NCI-H2196 (cell line): ENCODE data around the gene MAT2A.
"Not testable (repeated sequence)": the region's sequence is repeated elsewhere in the genome, so short reads cannot be mapped to it uniquely, and the experiment has no call there.

Experiments
- DNase-seq: peaks from one replicate; lab custom pipeline; 2025; ENCODE audit not compliant: unreplicated experiment; lab: John Stamatoyannopoulos, UW

MAT2A gene

DNA sequence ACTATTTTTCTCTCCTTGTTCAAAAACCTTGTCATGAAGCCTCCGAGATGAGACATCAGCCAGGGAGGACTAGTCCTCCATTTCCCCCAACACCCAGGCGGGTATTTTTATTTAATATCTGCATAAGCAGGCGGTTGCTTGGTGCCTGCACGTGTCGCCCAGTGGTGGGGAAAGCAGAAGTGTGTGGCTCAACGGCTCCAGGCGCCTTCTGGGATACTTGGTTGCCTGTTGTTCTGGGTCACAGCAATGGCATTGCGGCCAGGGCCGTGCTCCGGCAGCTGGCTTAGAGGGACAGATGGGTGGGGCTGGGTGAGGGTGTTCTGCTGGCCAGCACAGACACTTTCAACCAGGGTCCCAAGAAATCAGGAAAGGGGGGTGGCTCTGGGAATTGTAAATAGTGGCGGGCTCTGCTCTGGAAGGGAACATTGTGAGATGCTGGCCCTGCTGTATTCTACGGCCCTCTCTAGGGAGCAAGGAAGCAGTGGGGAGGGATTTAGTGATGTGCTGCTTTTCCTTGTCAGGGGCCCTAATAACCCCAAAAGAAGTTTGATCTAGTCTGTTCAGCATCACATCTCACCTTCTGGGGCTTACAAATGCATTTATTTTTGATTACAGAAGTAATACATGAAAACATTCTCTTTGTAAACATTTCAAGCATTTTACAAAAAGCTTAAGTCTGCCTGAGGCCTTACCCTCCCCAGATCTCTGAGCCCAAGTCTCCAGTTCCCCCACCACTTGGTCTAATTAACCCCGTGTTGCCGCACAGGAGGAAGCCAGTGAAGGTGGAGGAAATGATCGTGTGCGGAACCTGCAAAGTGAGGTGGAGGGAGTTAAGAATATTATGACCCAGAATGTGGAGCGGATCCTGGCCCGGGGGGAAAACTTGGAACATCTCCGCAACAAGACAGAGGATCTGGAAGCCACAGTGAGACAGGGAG, 39.5 kb downstream of the MAT2A start:
- no peak for DNase-seq

DNA sequence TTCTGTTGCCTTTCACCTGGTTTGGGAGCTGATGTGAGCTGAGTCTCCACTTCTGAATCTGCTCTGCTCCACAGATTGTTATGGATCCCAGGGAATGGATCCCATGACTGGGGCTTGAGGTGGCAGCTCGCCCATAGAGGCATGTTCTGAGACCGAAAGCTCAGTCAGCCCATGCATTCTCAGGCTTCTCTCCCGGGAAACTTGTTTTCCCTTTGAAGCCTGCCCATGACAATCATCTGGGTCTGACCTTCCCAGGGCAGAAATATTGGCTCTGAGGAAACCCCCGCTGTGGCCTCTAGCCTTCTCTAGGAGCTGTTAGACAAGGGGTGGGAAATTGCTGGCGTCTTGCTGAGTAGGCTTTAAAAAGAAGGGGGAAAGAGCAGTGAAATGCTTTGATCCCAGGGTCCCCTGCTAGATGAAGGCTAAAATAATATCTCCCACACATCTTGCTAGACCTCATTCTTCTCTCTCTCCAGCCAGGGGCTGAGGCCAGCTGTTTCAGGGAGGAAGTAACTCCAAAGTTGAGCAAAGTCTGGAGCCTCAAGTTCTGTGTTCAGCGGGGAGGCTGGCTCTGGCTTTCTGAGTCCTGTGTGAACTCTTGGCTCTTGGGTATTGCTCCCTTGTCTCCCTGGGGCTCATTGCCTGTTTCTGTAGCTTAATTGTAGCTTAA, 40.4 kb downstream of the MAT2A start:
- no peak for DNase-seq

DNA sequence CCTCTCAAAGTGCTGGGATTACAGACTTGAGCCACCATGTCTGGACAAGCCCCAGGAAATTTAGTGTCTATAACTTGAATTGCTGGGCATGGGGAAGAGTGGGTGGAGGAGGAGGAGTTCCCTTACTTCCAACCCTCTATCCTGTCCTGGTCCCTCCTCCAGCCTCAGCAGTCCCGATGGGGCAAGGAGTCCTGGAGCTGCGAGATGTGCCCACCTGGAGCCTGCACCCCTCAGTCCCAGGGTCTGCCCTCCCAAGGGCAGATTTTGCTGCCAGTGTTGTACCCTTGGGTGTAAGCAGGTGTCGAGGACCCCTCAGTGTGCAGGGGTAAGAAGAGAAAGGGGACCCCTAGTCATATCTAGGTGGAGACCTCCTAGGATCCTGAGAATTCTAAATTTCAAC, 41.2 kb downstream of the MAT2A start:
- no peak for DNase-seq

DNA sequence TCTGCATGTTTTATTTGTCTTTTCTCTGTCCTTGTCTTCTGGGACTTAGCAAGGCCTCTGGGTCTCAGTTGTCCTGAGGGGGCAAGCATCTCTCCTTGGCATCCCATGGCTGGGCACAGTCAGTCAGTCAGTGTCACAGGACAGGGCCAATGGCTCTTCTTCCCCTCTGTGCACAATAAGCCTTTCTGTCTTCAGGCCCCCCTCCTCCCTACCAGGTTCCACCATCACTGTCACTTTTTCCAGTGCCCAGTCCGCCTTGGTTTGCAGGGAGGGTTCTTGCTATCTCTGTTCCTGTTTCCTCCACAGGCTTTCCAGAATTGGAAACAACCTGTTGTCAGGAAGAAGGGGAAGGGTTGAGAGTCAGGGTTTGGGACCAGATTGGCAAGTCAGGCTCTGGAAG, 43.5 kb downstream of the MAT2A start:
- DNase-seq: no peak

DNA sequence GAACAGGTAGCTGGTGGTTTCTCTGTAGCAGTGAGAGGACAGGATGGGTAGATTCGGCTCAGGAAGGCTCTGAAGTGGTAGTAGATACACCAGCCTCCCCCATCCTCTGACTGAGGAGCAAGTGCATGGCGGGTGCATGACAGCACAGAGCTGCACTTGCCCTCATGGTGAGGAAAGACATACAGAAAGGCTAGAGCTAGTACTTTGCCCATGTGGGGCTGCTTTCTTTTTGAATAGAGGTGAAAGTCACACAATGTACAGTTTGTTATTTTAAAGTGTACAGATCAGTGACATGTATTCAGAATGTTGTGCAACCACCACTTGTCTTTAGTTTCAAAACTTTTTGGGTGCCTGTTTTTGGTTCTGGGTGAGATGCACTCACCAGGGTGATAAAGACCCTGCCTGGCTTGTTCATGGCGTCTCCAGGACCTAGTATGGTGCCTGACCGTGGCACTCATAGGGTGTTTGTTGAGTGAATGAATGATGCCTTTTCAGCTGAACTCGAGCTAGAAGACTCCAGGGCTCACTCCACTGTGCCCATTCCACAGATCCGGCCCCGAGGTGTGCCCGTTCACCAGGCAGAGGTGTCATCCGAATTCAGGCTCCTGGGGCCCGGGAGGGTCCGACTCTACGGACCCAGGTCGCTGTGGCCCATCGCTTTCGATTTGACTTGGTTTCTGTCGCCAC, 44.8 kb downstream of the MAT2A start:
- DNase-seq: no peak

DNA sequence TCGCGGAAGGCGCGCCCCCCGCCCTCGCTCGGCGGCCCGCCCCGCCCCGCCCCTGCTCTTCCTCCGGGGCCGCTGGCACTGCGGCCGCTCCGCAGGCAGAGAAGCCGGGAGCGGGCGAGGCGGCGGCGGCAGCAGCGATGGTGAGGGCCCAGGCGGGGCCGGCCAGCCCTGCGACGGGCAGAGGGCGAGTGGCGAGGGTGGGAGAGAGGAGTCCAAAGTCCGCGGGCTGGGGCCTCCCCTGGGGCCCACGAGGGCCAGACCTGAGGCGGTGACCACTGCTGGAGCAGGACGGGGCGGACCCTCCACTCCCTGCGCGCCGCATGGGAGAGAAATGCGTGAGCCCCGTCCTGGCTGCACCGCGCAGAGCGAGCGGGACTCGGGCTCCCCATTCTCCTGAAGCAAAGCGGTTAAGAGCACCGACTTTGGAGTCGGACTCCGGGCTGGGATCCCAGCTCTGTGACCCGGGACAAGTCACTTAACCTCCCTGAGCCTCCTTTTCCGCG, 45.4 kb downstream of the MAT2A start, which contains the start of gene VAMP5:
Gene VAMP5 (plus strand): TSS at position 78 of the 503 bp plus-strand sequence. CDS start 60 bp downstream, at position 138.
- DNase-seq: no peak

DNA sequence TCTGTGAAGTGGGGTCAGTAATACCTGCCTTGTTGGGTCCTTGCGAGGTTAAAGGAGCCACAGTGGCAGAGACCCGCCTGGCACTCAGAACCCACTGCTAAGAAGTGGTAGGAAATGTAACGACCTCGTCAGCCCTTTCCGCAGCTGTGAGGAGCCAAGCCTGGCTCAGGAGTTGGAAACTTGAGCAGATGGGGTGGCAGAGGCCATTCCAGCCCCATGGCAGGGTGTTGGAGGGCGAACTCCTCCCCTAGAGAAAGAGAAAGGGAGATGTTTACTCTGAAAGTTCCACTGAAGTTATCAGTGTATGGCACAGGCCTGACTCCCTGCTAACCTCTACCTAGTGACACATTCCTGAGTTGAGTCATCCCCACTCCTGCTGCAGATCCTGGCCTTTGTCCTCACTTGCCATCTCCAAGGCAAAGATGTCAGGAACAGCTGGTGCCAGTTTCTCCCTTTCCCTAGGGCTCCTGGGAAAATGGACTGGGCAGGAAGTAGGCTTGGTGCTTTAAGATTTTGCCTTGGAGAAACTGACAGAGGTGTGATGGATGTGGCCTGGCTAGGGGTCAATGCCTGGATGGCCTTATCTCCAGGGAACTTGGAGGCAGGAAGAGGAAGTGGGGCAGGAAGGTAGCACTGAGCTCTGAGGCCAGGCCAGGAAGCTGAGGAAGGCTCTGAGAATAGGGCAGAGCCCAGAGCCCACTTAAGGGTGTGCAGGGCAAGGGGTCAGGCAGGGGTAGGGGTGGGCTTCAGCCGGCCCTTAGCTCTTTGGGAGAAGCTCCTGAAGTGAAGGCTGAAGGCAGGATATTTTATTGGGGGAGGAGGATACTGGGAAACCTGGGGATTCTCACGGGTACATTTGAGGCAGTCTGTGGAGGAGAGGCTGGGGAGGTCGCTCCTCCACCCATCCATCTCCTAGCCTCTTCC, 46.2 kb downstream of the MAT2A start:
- no peak for DNase-seq

GRCh38 chr2:85585781-85586105, 46.8 kb downstream of the MAT2A start:
- DNase-seq: no peak

- no peak for DNase-seq
Observed at GRCh38 chr2:85588236-85588635, 49.3 kb downstream of the MAT2A start.

- DNase-seq: no peak
Observed at GRCh38 chr2:85588645-85589044, 49.7 kb downstream of the MAT2A start.

DNA sequence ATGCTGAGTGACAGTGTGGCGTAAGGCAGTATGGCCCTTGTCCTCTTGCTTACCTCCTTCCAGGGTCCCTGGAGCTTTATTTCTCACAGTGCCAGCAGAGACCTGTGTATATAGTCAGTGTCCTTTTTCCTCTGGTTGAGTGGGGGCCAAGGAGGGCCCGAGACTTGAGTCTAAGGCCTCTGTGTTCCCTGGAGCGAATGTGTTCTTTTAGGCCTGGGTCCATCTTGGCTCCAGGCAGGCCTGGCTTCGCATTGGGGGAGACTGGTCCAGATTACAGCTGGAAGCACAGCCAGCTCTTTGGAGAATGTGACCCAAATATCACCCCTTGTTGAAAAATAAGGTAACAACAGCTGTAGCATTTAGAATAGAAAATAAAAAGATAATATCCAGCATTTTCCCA, 50.2 kb downstream of the MAT2A start:
- no peak for DNase-seq

DNA sequence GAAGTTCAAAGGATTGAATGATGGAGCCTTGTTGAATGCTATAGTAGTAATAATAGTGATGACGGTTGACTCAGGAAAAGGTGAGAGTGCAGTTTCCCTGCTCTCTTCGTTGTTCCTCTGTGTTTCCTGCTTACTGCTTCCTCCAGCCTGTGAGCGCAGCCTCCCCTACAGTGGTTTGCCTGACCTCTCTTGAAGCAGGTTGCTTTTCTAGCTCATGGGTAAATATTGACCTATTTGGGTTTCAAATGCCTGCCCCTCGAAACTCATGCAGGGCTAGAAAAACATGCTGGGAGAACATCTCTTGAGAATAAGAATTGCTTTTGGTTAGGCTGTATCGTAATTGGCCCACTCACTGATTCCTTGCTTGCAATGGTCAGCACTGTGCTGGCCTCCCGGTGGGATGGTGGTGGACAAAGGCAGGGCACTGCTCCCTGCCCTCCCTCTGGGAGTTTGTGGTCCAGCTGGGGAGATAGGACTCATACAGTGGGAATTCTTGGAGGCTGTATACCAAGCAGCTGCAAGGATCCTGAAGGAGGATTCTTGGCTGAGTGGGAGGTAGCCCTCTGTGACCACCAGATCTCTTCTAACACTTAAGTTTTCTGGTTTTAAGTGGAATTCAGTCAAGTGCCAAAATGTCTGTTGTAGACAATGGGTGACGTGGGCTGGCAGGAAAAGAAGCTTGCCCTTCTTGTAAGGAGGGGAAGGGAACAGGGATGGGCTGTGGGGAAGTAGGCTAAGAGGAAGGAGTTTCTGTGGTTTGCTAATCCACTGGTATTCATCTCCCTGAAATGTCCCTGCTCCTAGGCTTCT, 51.2 kb downstream of the MAT2A start:
- no peak for DNase-seq

GRCh38 chr2:85590950-85591349, 52.0 kb downstream of the MAT2A start:
- no peak for DNase-seq

- DNase-seq: no peak
Observed at GRCh38 chr2:85591563-85591962, 52.6 kb downstream of the MAT2A start.

DNA sequence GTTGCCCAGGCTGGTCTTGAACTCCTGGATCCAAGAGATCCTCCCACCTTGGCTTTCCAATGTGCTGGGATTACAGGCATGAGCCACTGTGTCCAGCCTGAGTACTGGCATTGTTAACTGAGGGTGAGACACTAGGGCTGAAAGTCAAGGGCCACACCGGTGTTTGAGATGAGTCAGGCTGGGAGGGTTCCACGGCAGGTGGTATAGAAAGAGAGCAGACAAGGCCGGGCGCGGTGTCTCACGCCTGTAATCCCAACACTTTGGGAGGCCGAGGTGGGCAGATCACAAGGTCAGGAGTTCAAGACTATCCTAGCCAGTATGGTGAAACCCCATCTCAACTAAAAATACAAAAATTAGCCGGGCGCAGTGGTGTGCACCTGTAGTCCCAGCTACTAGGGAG, 53.3 kb downstream of the MAT2A start:
- not testable (repeated sequence) for DNase-seq

DNA sequence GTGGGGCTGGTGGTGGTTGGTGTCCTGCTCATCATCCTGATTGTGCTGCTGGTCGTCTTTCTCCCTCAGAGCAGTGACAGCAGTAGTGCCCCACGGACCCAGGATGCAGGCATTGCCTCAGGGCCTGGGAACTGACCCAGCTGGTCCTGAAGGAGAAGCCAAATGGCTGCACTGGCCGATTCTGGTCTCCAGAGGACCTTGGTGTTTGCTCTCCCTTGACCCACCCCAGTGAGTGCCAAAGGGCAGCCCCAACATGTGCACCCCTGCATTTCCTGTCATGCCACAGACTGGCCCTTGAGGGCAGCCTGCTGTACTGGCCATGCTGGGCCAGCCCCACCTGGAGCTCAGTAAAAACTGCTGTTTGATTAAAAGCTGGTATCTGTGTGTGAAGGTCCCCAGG, 54.1 kb downstream of the MAT2A start:
- no peak for DNase-seq
